Measurements from ENCODE around the gene FAM216A. TPM values are rescaled to one million over a fixed set of nuclear protein-coding genes. Genes with fewer than 3 reads are reported as not detected.

Gene FAM216A
- total and polyA plus RNA-seq, 9 of the 15 experiments (the other 6 are each of a cell fraction or from before 2014, with no cell fraction given): 17.2 to 96.9 (median 48.5) TPM

- DNase-seq (ENCODE audit: extremely low read depth in 1 of 4, low spot score in 3 of 4) (no peak), FAIRE-seq (no peak), ATAC-seq (no peak)
- Histone ChIP-seq H3K79me2 (ENCODE audit: control insufficient read depth, insufficient read depth, low read length) (peaks cover 40% of the 10 kb centered on the region), H3K4me1 (replicated peaks in 1 of 2; ENCODE audit: control insufficient read depth in 2 of 2, insufficient read depth in 2 of 2, low read length in 2 of 2) (peaks cover 0 to 6% of the 10 kb centered on the region in 2 experiments; a peak in 1 of 5 replicates), H3K9me3 (replicated peaks; ENCODE audit: control insufficient read depth, insufficient read depth, low read depth, low read length) (no peaks in the 10 kb centered on the region), H4K20me1 (replicated peaks; ENCODE audit: control insufficient read depth, insufficient read depth, low read length) (no peaks in the 10 kb centered on the region), H3K9ac (ENCODE audit: insufficient read depth in 1 of 2, low read depth in 2 of 2, low read length in 2 of 2) (no peak overlapping the region), H3K27me3 (ENCODE audit: control insufficient read depth in 2 of 2, insufficient read depth in 2 of 2, low read length in 2 of 2) (no peaks in the 10 kb centered on the region), H3K4me3 (no peak overlapping the region), H3K9me1 (ENCODE audit: control insufficient read depth, insufficient read depth, low read length) (no peaks in the 10 kb centered on the region), H3K27ac (ENCODE audit: extremely low read depth, low read depth, low read length) (no peak overlapping the region), H3K4me2 (ENCODE audit: insufficient read depth, low read length) (no peak overlapping the region), H3K36me3 (ENCODE audit: control insufficient read depth, insufficient read depth, low read length) (peaks cover 70% of the 10 kb centered on the region), H2AFZ (ENCODE audit: low read depth, low read length) (no peak overlapping the region)
- WGBS (ENCODE audit: insufficient coverage, low coverage, missing lambda C conversion rate): 90% methylated on average over 3 of the region's 3 CpGs
- BruUV-seq (replicated peaks): no TSS peak
- intact Hi-C loops (cut with micrococcal nuclease) (no loop called here), in situ Hi-C loops (cut with MboI) (no loop called here)
- TF ChIP-seq GTF3C2 (IDR thresholded peaks at IDR 0.05; ENCODE audit: borderline replicate concordance, extremely low read depth, insufficient read length) (no peak), NFE2L1 (tag; IDR thresholded peaks at IDR 0.05; ENCODE audit: borderline replicate concordance, low read depth) (no peak), POLR2H (tag; IDR thresholded peaks at IDR 0.05; ENCODE audit: low read depth) (no peak), ELF2 (CRISPR knock-in tag; IDR thresholded peaks at IDR 0.05) (no peak), HDAC1 (IDR thresholded peaks at IDR 0.05) (no peak), CTBP1 (IDR thresholded peaks at IDR 0.05; ENCODE audit: borderline replicate concordance) (no peak), ZNF449 (CRISPR knock-in tag; IDR thresholded peaks at IDR 0.05) (no peak), GATAD2B (IDR thresholded peaks at IDR 0.05; ENCODE audit: borderline replicate concordance) (no peak), HCFC1 (IDR thresholded peaks at IDR 0.05; ENCODE audit: low read depth, low read length) (no peak), ZNF384 (IDR thresholded peaks at IDR 0.05; ENCODE audit: low read depth, low read length) (no peak), ZNF696 (CRISPR knock-in tag; conservative IDR thresholded peaks at IDR 0.05) (no peak), EP400 (IDR thresholded peaks at IDR 0.05) (no peak), MLLT1 (IDR thresholded peaks at IDR 0.05) (no peak), ZNF668 (CRISPR knock-in tag; IDR thresholded peaks at IDR 0.05) (no peak), KLF13 (tag; IDR thresholded peaks at IDR 0.05; ENCODE audit: borderline replicate concordance, low read depth) (no peak), ZNF282 (CRISPR knock-in tag; IDR thresholded peaks at IDR 0.05) (no peak), FOXP1 (CRISPR knock-in tag; IDR thresholded peaks at IDR 0.05) (no peak), FOXK2 (conservative IDR thresholded peaks at IDR 0.05 in 1 of 2, IDR thresholded peaks at IDR 0.05 in 1 of 2; ENCODE audit: low read depth in 2 of 2) (no peak), SMARCE1 (IDR thresholded peaks at IDR 0.05) (no peak)
- ChIA-PET POLR2A (interaction anchor here (0.6 kb wide), 1 partner anchor 77 kb away, joined by 3 read pairs; no protein-coding TSS in a partner anchor), CTCF (ENCODE audit: low intra/inter-chr PET ratio) (no interaction called here)
Measured at GRCh38 chr12:110444455-110444854, 24.2 kb upstream of the FAM216A start.

Data from K562 (cell line).